ENCODE data around the gene PREB. TPM values are rescaled to one million over a fixed set of nuclear protein-coding genes. Genes with fewer than 3 reads are reported as not detected.
A peak's percentile ranks its signal among the peaks of the same experiment; 100 is the strongest.

The PREB gene
- total and polyA plus RNA-seq, 2 of the 13 experiments (the other 11 are each of a cell fraction or from before 2014, with no cell fraction given) = 112 to 192 TPM

- no peak for TF ChIP-seq ZNF546 (CRISPR knock-in tag; conservative IDR thresholded peaks at IDR 0.05)
- TF ChIP-seq KDM5B (CRISPR knock-in tag; IDR thresholded peaks at IDR 0.05; ENCODE audit: borderline replicate concordance) = peak; percentile 70; the same call in 1 of the 2 replicates
- no peak for TF ChIP-seq ZNF615 (CRISPR knock-in tag; IDR thresholded peaks at IDR 0.05; ENCODE audit: borderline replicate concordance)
- TF ChIP-seq JUNB (CRISPR knock-in tag; IDR thresholded peaks at IDR 0.05; ENCODE audit: borderline replicate concordance) = no peak
- no peak for TF ChIP-seq HOMEZ (CRISPR knock-in tag; IDR thresholded peaks at IDR 0.05; ENCODE audit: low read depth)
- TF ChIP-seq ZNF660 (CRISPR knock-in tag; IDR thresholded peaks at IDR 0.05; ENCODE audit: borderline replicate concordance, low read depth) = peak; percentile 70; the same call in 1 of the 2 replicates
- TF ChIP-seq ZNF761 (CRISPR knock-in tag; conservative IDR thresholded peaks at IDR 0.05) = 0 out of 2 replicates have a peak, but pooled peaks have one; percentile 52
- TF ChIP-seq PAX8 (CRISPR knock-in tag; IDR thresholded peaks at IDR 0.05; ENCODE audit: borderline replicate concordance) = peak; percentile 92; the same call in 1 of the 2 replicates
- TF ChIP-seq MTF1 (CRISPR knock-in tag; IDR thresholded peaks at IDR 0.05) = no peak
- TF ChIP-seq SIN3A (IDR thresholded peaks at IDR 0.05; ENCODE audit: borderline replicate concordance, low read depth, low read length) = peak; percentile 66; the same call in 1 of the 2 replicates
- peak; percentile 61; the same call in 1 of the 2 replicates for TF ChIP-seq ISL2 (CRISPR knock-in tag; IDR thresholded peaks at IDR 0.05)
- TF ChIP-seq ZBTB20 (CRISPR knock-in tag; IDR thresholded peaks at IDR 0.05; ENCODE audit: borderline replicate concordance, low read depth) = peak; percentile 78; the same call in 1 of the 2 replicates
- peak; percentile 68 for TF ChIP-seq SP5 (CRISPR knock-in tag; IDR thresholded peaks at IDR 0.05; ENCODE audit: borderline replicate concordance, low read depth)
- no peak for TF ChIP-seq MIER2 (CRISPR knock-in tag; IDR thresholded peaks at IDR 0.05)
- no peak for TF ChIP-seq HNRNPH1 (optimal IDR thresholded peaks at IDR 0.05; ENCODE audit: low read depth, low read length)
- no peak for TF ChIP-seq SP2 (CRISPR knock-in tag; IDR thresholded peaks at IDR 0.05)
- no peak for TF ChIP-seq ZBTB3 (CRISPR knock-in tag; IDR thresholded peaks at IDR 0.05; ENCODE audit: borderline replicate concordance, low read depth)
- TF ChIP-seq TARDBP (CRISPR knock-in tag; IDR thresholded peaks at IDR 0.05) = no peak
- TF ChIP-seq ZNF407 (CRISPR knock-in tag; IDR thresholded peaks at IDR 0.05; ENCODE audit: not compliant biosample characterization) = no peak
- TF ChIP-seq ZNF589 (CRISPR knock-in tag; conservative IDR thresholded peaks at IDR 0.05) = 0 out of 2 replicates have a peak, but pooled peaks have one; percentile 51
These were observed 10.9 kb downstream of the PREB start, which contains the start of gene ABHD1 (continued) for GRCh38 chr2:27123302-27124150.

Measured in HepG2 (cell line).